Endothelial cell of umbilical vein (primary cell): ENCODE data around the gene LAMC2. TPM values are rescaled to one million over a fixed set of nuclear protein-coding genes. Genes with fewer than 3 reads are reported as not detected.

Source experiments
- BruUV-seq: library from RNA; stranded (reverse); fragments of 400-500 nt; replicated peaks from 2 replicates; lab custom pipeline; 2021; lab: Mats Ljungman, UMichigan
- CTCF ChIA-PET: fragments of 300-600, 350-600 bp; sonication (Branson Sonifier 250); formaldehyde crosslinking; loops from one replicate; lab custom pipeline; 2021; ENCODE audit warnings: antibody characterized with exemption, inconsistent platforms; lab: Charles Lee
- POLR2A ChIA-PET: fragments of 300-600, 350-600 bp; sonication (Branson Sonifier 250); formaldehyde crosslinking; loops from one replicate; lab custom pipeline; 2021; ENCODE audit warnings: antibody characterized with exemption, inconsistent platforms; lab: Charles Lee
- DNase-seq: peaks from one replicate; pipeline ENCODE4 v3.0.0-alpha.2; 2011; ENCODE audit warnings: low read depth, low spot score
- FAIRE-seq: peaks from 2 replicates; lab custom pipeline; 2011; peaks lifted over from hg19 to GRCh38; lab: Jason Lieb, UNC
- H2AFZ ChIP-seq: 2 replicates; pipeline ENCODE4 v1.6.0; 2012; ENCODE audit warnings: low read depth, low read length, control low read depth, inconsistent platforms
- H3K27ac ChIP-seq: 2 replicates; pipeline ENCODE4 v1.5.1; 2011; ENCODE audit warnings: low read depth, mild to moderate bottlenecking, control low read depth, low read length, moderate library complexity; ENCODE audit not compliant: insufficient read depth
- H3K27me3 ChIP-seq, 2 experiments: 2 replicates each; pipeline versions ENCODE4 v1.6.0 to v1.6.1; 2011; ENCODE audit warnings: low read length in 2 of 2, mixed read lengths in 1 of 2; ENCODE audit not compliant: control insufficient read depth in 2 of 2, insufficient read depth in 2 of 2
- H3K36me3 ChIP-seq, 2 experiments: 2 replicates in 1 of 2; 3 replicates in 1 of 2; pipeline ENCODE4 v1.5.1; 2011; ENCODE audit warnings: low read length in 2 of 2, mild to moderate bottlenecking in 1 of 2, moderate library complexity in 1 of 2; ENCODE audit not compliant: control insufficient read depth in 2 of 2, insufficient read depth in 2 of 2; ENCODE audit errors: extremely low read depth in 1 of 2
- H3K4me1 ChIP-seq: 3 replicates; pipeline ENCODE4 v1.5.1; 2011; ENCODE audit warnings: mild to moderate bottlenecking, low read length; ENCODE audit not compliant: control insufficient read depth, insufficient read depth; ENCODE audit errors: extremely low read depth
- H3K4me2 ChIP-seq: 2 replicates; pipeline ENCODE4 v1.6.1; 2011; ENCODE audit warnings: low read length, control low read depth, mixed read lengths; ENCODE audit not compliant: insufficient read depth
- H3K4me3 ChIP-seq, 3 experiments: fragments of 200-600 bp in 1 of 3; sonication (generic), shearing (Covaris generic) in 1 of 3; replicated peaks in 1 of 3; 2 replicates each; pipeline ENCODE4 v1.5.1; 2011 to 2016; ENCODE audit warnings: control low read depth in 3 of 3, low read length in 3 of 3, mild to moderate bottlenecking in 2 of 3, inconsistent platforms in 1 of 3, low read depth in 1 of 3, moderate library complexity in 1 of 3; ENCODE audit not compliant: insufficient read depth in 1 of 3
- H3K79me2 ChIP-seq: 2 replicates; pipeline ENCODE4 v1.6.0; 2012; ENCODE audit warnings: low read length, inconsistent platforms; ENCODE audit not compliant: control insufficient read depth, insufficient read depth
- H3K9ac ChIP-seq: replicated peaks from 2 replicates; pipeline ENCODE3; 2011; ENCODE audit warnings: low read length, control low read depth; ENCODE audit not compliant: insufficient read depth; ENCODE audit errors: extremely low read depth
- H3K9me1 ChIP-seq: replicated peaks from 3 replicates; pipeline ENCODE4 v1.6.0; 2011; ENCODE audit warnings: mild to moderate bottlenecking, low read length; ENCODE audit not compliant: control insufficient read depth, insufficient read depth; ENCODE audit errors: extremely low read depth
- H3K9me3 ChIP-seq: replicated peaks from 2 replicates; pipeline ENCODE4 v1.5.1; 2012; ENCODE audit warnings: low read length, inconsistent platforms; ENCODE audit not compliant: control insufficient read depth, insufficient read depth
- H4K20me1 ChIP-seq: replicated peaks from 2 replicates; pipeline ENCODE3; 2011; ENCODE audit warnings: mild to moderate bottlenecking, low read length; ENCODE audit not compliant: control insufficient read depth, insufficient read depth; ENCODE audit errors: extremely low read depth
- CTCF ChIP-seq, 2 donors: IDR thresholded peaks; 1 replicate in 1 of 2; 2 replicates in 1 of 2; pipeline ENCODE4 v1.5.1; 2011; ENCODE audit warnings: low read length in 2 of 2, mild to moderate bottlenecking in 2 of 2, moderate library complexity in 2 of 2, control low read depth in 1 of 2, inconsistent platforms in 1 of 2, low read depth in 1 of 2; ENCODE audit not compliant: insufficient read depth in 1 of 2; ENCODE audit errors: extremely low read depth in 1 of 2
- EZH2 ChIP-seq: IDR thresholded peaks from 2 replicates; pipeline ENCODE4 v1.6.1; 2012; ENCODE audit warnings: borderline replicate concordance, low read depth, mild to moderate bottlenecking, moderate library complexity, low read length, inconsistent platforms; ENCODE audit not compliant: severe bottlenecking
- FOS ChIP-seq: IDR thresholded peaks from 2 replicates; pipeline ENCODE4 v1.6.1; 2011; ENCODE audit warnings: mild to moderate bottlenecking, low read length, moderate library complexity, borderline replicate concordance; ENCODE audit not compliant: insufficient read depth
- GATA2 ChIP-seq: IDR thresholded peaks from 2 replicates; pipeline ENCODE4 v1.7.0; 2011; ENCODE audit warnings: low read depth, mild to moderate bottlenecking, moderate library complexity, mixed read lengths, low read length; ENCODE audit not compliant: insufficient read length, insufficient read depth
- MYC ChIP-seq: IDR thresholded peaks from one replicate; pipeline ENCODE4 v1.6.1; 2011; ENCODE audit warnings: mild to moderate bottlenecking, low read depth, low read length
- POLR2AphosphoS5 ChIP-seq: IDR thresholded peaks from 2 replicates; pipeline ENCODE4 v1.6.1; 2012; ENCODE audit warnings: low read depth, mild to moderate bottlenecking, control low read depth, low read length, moderate library complexity; ENCODE audit not compliant: insufficient read depth
- dilution Hi-C: fragments of 300-500 bp; cut with MboI; formaldehyde crosslinking; loops from one replicate; pipeline ENCODE4 v1.15.0; 2019; ENCODE audit warnings: low sequenced_read_pairs; ENCODE audit not compliant: extremely low pct_ligation_motif_present
- intact Hi-C: fragments of 100-400 bp; cut with micrococcal nuclease; formaldehyde crosslinking; loops from one replicate; pipeline ENCODE4 v1.10.0; 2022
- polyA plus RNA-seq, 4 experiments: library from polyadenylated mRNA; depleted of rRNA in 3 of 4; stranded (reverse) in 3 of 4; unstranded in 1 of 4; fragments of >200 nt; gene quantifications; 2 replicates each; pipeline versions ENCODE4 v1.2.1 to v1.2.3, GENCODE V29; 2011 to 2012; ENCODE audit warnings: missing spikeins in 1 of 4
- total RNA-seq: library from RNA; stranded (reverse); gene quantifications from 2 replicates; pipeline ENCODE4 v1.2.3, GENCODE V29; 2021

Gene LAMC2
- total and polyA plus RNA-seq, 2 donors (not counting 3 experiments of a cell fraction or from before 2014, with no cell fraction given) = 0.23 to 0.82 TPM

DNA sequence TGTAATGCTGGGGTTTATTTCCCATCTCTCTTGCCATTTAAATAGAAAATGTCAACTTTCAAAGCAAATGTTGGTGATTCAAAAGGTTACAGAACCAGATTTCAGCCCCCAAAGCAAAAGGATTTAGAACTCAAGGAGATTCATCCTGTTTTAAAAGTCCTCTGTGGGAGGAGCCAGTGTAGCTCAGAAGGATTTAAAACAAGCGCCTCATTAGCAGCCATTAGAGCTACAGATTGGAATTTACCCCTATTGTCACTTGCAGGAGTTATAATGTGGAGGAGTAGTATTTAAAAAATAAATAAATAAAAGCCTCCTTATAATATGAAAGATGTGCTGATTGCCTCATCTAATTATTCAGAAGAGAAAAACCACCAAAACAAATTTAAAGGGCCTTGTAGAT lies 107.8 kb downstream of the LAMC2 start:
- H3K4me2 ChIP-seq = no peak overlapping the region
- no peak overlapping the region for H3K4me3 ChIP-seq
- DNase-seq = no peak
- H3K27me3 ChIP-seq = no peaks in the 10 kb centered on the region
- H3K9ac ChIP-seq = no peak overlapping the region
- H3K9me3 ChIP-seq = no peaks in the 10 kb centered on the region
- H4K20me1 ChIP-seq = no peaks in the 10 kb centered on the region
- FAIRE-seq = no peak
- no peaks in the 10 kb centered on the region for H3K9me1 ChIP-seq
- H3K79me2 ChIP-seq = no peaks in the 10 kb centered on the region
- dilution Hi-C loops (no loop called here), intact Hi-C loops (no loop called here)
- H2AFZ ChIP-seq = no peak overlapping the region
- ChIA-PET POLR2A (no interaction called here), CTCF (interaction anchor here (1.1 kb wide), 2 partner anchors 12 kb away, joined by 3 read pairs; no protein-coding TSS in a partner anchor)
- peaks cover 9% of the 10 kb centered on the region for H3K4me1 ChIP-seq
- H3K27ac ChIP-seq = no peak overlapping the region
- H3K36me3 ChIP-seq = no peaks in the 10 kb centered on the region
- TF ChIP-seq GATA2 (no peak), MYC (no peak), CTCF (IDR thresholded peaks at IDR 0.05; ENCODE audit: extremely low read depth in 1 of 2, insufficient read depth in 1 of 2, low read depth in 1 of 2, low read length in 2 of 2) (no peak), EZH2 (no peak), POLR2AphosphoS5 (no peak), FOS (no peak)
- no TSS peak for BruUV-seq

Other genes starting within 250 kb of the LAMC2 start
- not detected in 2 replicates for gene SHCBP1L, start 233.1 kb upstream of the LAMC2 start, total RNA-seq
- 0.11 TPM in 1 of 2 replicates, not detected in the other for gene SHCBP1L, start 233.1 kb upstream of the LAMC2 start, polyA plus RNA-seq
- 202 and 216 TPM in 2 replicates for gene LAMC1, start 162.8 kb upstream of the LAMC2 start, total RNA-seq
- 81.6 and 92.5 TPM in 2 replicates for gene LAMC1, start 162.8 kb upstream of the LAMC2 start, polyA plus RNA-seq
- 0.16 and 0.38 TPM in 2 replicates for gene NMNAT2, start 232.1 kb downstream of the LAMC2 start, total RNA-seq
- 0.13 and 0.28 TPM in 2 replicates for gene NMNAT2, start 232.1 kb downstream of the LAMC2 start, polyA plus RNA-seq